ENCODE measurements around the gene FDXR. TPM values are rescaled to one million over a fixed set of nuclear protein-coding genes. Genes with fewer than 3 reads are reported as not detected.

Gene FDXR
- total RNA-seq, 1 donor from 2014 or later, result 5.2 TPM

DNA sequence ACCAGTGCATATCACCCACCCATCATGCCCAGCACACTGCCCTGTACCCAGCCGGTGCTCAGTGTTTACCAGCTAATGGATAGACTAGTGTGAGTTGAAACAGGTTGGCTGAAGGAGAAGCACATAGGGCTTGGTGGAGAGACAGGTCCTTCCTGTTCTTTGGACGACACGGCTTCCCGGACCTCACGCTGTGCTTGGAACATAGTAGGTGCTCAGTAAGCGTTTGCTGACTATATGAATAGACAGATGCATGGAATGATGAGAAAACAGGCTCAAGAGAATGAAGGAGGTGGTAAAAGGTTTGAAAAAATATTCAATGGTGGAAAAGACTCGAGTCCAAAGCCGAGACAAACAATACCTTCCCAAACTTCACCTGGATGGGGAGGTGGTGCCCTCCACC lies 27.4 kb upstream of the FDXR start:
- no peak for DNase-seq (ENCODE audit: low spot score)

DNA sequence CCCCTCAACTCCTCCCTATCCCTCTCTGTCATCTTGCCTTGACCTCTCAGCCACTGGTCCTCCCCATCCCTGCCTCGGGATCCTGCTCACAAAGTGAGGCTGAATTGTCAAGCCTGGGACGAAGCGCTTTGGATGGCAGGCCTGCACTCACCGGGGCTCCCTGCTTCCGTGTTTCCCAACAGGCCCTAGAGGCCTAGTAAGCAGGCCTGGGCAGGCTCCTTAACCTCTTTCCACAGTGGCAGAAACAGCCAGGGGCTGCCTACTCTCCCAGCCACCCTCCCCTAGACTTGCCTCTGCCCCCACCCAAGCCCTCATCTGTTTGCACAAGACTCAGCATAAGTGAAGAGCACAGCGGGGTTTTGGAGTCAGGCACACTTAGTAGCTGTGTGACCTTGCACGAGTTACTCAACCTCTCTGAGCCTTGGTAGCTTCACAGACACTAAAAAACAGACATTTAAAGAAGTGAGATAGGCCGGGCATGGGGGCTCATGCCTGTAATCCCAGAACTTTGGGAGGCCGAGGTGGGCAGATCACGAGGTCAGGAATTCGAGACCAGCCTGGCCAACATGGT lies 25.7 kb upstream of the FDXR start:
- DNase-seq (ENCODE audit: low spot score), result no peak

DNA sequence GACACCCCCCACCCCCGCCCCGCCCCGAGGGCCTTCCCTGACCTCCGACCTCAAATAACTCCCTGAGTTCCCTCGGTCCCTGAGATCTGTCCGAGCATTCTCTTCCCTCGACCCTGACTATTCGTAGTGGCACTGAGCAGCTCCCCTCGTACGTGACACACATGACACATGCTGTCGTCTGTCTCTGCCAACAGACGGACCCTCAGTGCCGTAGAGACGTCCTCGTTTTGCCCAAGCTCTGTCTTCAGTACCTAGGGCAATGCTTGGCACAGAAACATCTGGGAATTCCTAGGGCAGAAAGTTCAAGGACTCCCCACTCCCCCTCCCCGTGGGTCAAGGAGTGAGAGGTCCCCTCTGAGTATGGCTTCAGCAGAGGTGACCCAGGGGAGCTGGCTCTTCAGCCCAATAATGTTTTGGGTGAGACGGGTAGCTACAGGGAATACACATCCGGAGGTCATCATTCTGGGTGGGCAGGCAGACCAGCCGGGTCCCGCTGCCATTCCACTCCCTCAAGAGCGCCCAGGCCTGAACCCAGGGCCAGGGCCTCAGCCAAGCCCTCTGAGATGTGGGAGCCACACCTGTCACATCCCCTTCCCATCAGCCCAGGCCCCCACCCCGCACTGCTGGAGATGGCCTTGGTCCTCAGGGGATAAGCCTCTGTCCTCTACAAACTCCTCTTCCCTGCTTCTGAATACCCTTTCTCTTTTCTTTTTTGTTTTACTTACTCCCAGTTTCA lies 21.3 kb upstream of the FDXR start:
- DNase-seq (ENCODE audit: low spot score), result no peak

DNA sequence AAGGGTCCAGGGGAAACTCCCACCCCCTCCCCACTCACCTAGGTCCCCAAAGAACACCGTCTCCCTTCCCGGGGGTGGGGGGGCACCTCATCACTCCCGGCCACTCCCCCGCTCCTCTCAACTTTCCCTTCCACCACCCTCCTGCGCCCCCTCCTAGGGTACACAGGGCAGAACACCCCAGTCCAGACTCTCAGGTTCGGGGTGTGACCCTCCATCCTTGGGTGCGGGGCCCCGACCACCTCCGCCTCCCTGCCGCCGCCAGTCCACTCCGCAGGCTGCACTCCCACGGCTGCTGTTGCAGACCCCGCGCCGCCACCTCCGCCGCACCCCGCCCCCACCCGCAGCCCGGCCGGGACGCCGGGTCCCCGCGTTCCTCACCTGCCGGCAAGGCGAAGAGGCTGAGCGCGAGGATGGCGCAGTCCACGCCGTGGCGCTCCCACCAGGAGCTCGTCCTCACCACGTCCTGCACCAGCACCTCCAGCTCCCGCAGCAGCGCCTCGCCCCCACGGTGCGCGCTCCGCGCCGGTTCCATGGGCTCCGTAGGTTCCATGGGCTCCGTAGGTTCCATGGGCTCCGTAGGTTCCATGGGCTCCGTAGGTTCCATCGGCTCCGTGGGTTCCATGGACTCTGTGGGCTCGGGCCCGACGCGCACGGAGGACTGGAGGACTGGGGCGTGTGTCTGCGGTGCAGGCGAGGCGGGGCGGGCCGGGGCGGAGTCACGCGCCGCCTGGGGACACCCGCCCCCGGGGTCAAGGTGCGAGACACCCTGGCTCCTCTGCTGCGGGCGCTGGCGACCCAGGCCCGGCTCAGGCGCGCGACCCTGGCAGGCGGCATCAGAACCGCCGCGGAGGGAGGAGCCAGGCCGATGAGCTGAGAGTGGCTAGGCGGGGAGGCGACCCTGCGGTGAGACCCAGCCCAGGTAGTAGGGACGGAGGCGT lies 20.4 kb upstream of the FDXR start, which contains the start of gene FADS6:
FADS6 (minus strand) TSS at position 660 of the 938 bp plus-strand sequence; CDS start at position 622, 38 bp downstream.
- no peak for DNase-seq (ENCODE audit: low spot score)

DNA sequence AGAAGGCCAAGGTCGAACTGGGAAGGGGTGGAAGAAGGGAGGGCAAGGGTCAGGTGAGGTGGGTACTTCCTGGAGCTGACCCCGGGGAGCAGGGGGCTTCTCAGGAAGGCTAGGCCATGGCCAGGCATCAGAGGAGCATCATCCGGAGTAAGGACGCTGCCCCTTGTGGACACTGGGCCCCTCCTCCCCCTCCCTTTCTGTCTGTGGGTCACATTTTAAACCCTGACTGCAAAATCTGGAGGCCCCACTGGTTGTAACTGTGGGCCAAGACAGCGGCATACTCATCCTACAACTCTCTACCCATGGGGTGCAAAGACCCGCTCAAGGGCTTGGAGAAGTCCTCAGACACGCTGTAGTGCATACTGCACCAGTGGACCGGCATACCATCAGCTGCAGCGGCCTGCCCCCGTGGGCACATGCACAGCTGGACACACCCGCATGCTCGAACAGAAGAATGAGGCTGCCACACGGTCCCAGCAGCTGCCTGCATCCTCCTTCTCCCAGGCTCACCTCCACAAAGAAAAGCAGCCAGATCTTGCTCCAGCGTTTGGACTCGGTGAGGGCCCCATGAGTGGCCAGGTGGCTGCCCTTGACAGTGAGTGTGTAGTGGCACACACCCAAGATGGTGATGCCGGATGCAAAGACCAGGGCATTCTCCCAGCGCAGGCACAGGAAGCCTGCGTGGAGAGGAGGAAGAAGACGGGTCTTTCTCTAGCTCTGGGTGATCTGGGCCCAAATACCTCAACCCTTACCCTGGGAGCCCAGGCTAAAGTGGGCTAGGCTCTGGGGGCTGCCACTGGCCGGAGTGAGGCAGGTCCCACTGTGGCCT lies 19.4 kb upstream of the FDXR start:
- DNase-seq (ENCODE audit: low spot score), result no peak

DNA sequence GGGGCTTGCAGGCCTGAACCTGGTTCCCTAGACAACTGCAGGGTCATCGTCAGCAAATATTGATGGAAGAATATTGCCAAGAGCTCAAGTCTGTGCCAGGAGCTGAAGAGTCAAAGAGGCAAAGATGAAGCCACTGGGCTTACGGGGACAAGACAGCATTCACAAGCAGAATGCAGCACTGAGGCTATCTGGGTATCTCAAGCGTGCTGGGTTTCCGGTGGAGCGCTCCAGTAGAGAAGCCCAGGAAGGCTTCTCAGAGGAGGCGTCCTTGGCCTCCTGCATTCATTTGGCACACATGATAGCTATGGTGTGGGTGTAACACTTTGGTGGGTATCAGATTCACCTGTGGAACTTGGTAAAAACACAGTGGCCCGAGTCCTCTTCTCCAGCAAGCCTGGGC lies 17.8 kb upstream of the FDXR start:
- DNase-seq (ENCODE audit: low spot score), result no peak

DNA sequence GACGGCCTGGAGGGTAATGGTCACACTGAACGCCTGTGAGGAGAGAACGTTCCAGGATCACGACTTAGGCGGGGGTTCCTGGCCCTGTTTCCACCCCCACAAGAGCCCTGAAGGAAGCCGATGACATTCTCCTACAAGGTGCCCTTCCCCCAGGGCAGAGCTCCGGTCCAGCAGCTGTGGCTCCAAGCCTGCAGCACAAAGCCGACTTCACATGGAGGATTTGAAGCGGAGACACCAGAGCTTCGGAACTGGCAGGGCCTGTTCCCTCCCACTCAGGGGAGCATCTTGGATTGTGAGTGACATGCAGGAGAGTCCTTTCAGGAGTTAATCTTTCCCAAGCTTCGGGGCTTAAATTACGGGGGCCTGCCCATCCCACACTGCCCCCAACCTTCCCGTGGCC lies 15.7 kb upstream of the FDXR start:
- DNase-seq (ENCODE audit: low spot score), result no peak

DNA sequence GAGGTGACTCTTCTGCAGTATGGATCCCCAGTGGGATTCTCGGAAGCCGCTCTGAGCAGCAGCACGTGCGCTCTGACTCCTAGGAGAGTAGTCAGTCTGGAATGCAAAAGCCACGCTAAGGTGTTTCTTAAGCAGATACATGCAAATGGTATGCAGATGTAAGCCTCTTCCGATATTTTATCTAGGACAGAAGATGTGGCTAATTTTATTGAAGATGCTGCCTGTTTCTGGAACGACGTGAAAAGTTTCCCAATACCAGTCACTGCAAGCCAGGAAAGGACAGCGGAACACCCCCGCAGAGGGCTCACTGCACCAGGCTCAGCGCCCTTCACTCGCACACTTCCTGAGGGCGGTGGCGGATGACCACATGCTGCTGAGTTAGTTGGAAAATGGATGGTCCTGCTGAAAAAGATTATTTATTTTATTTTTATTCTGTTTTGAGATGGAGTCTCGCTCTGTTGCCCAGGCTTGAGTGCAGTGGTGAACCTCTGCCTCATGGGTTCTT lies 10.5 kb upstream of the FDXR start:
- DNase-seq (ENCODE audit: low spot score), result no peak

DNA sequence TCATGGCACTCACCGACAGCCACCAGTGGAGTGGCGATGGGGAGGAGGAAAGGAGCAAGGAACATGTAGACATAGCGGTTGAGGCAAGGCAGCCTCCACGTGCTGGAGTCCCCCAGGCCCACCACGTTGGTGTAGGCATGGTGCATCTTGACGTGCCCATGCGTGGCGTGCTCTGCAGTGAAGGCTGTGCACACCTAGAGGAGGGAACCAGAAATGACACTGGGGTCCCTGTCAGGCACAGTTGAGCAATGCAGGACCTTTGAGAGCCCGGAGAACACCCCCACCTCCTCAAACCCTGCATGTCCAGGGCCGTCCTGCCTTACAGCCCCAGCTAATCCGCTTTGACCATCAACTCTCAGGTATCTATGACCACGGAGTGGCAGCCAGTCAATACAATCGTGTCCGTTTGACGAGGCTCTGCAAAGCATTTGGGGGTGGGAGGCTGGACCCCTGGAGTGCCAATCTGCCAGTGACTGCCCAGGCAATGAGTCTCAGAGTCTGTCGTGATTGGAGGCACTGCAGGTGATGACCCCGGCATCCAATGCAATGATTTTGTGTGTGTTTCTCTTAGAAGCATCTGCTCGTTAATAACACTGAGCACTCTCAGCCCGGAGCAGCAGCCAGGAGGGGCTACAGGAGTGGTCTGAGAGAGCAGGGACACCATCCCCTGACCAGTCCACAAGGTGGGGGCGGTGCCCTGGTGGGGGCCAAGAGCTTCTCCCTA lies 9.9 kb upstream of the FDXR start:
- no peak for DNase-seq (ENCODE audit: low spot score)

DNA sequence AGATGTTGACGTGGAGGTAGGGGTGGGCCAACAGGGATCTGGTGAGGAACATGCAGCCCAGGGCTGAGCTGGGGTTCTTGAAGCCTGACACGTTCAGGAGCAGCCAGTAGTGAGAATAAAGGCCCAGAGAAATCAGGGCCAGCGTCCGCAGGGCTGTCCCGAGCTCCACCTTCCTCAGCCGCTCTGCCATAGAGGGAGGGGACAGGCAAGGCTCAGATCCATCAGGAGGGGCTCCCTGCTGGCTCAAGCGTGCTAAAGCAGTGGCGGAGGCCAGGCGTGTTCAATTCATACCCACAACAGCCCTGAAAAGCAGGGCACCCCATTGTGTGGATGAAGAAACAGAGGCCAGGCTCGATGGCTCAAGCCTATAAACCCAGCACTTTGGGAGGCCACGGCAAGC lies 8.3 kb upstream of the FDXR start:
- no peak for DNase-seq (ENCODE audit: low spot score)

DNA sequence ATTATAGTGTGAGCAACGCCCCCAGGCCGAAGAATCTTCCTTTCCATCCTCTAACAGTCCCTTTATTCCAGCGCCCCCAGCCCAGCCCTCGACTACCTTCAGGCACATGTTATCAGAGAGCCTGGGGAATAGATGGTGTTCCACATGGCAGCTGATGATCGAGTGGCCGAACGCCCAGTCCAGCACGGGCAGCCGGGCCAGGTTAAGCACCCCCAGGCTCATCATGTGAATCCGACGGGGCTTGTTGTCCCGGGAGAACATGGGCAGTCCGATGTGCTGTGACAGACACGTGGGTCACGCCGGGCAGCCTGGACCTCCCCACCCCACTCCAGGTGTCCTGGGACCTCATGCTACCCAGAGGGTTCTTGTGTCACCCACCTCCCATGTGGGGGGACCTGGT lies 6.5 kb upstream of the FDXR start:
- no peak for DNase-seq (ENCODE audit: low spot score)

DNA sequence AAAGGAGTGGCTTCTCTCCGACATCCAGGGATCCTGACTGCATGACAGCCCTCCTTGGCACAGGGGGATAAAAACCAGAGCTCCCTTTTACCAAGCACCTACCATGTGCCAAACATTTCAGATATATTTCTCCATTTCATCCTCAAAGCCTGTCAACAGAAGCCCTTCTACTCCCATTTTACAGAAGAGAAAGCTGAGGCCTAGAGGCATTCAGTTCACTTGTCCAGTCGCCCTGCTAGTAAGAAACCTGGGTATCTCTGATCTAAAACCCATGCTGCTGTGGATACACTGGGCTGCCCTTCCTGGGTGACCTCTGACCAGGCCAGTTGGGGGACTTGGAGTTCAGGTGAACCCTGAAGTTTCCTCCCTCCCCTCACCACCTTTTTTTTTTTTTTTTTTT lies 5.9 kb upstream of the FDXR start:
- DNase-seq (ENCODE audit: low spot score), result no peak

DNA sequence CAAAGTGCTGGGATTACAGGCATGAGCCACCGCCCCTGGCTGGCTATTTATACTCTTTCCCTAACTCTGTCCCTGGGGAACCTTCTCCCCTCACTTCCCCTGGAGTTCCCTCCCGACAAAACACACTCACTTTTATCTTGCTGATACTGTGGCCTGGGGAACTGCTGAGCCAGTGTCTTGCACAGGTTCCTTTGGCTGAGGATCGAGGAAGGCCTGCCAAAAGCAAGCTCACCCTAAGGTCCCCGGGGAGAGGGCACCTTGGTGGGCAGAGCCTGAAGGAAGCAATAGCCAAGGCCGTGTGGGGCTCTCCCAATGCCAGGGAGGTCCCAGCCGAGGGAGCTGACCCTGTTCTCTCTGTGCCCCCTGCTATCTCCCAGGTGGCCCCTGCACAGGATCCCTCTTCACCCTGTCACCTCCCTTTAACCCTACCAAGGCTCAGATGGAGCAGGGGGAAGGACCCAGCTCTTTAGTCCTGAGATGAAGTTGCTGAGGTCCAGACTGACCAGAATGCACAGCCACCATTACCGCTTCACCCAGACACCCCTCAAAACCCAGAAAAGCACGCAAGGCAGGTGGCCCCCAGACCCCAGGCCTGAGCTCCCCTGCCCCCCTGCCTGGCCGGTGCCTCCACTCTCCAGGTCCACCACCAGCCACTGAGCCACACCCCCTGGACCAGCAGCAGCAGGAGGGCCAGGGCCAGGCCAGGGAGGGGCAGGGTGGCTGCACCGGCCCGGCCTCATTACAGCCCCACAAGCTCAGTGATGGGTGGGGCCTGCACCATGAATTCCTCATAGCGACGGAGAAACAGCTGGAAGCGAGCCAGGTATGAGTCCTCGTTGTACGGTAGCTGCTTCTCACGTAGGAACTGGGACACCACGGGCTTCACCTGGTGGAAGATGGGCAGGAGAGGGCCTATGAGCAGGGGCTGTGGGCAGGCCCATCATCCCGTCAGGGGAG lies 5.1 kb upstream of the FDXR start:
- no peak for DNase-seq (ENCODE audit: low spot score)

DNA sequence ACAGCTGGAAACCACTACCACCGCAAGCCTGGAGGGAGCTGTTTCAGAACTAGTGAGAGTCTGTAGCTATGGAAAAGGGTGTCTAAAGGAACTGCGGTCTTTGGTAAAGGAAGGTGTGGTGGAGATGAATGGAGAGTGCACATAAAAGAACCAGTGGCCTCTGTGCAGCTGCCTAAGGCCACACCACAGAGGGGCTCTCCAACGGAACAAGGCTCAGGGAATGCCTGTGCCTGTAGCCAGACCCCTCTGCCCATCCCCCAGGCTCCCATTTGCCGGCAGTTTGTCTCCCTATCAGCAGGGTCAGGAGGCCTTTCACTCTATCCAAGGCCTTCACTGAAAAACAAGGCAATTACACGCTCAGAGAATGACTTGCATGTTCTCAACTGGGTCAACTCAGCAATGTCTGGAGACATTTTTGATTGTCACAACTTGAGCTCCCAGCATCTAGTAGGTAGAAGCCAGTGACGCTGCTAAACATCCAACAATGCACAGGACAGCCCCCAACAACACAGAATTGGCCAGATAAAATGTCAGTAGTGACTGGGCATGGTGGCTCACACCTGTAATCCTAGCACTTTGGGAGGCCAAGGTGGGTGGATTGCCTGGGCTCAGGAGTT lies 3.3 kb upstream of the FDXR start:
- DNase-seq (ENCODE audit: low spot score), result no peak

DNA sequence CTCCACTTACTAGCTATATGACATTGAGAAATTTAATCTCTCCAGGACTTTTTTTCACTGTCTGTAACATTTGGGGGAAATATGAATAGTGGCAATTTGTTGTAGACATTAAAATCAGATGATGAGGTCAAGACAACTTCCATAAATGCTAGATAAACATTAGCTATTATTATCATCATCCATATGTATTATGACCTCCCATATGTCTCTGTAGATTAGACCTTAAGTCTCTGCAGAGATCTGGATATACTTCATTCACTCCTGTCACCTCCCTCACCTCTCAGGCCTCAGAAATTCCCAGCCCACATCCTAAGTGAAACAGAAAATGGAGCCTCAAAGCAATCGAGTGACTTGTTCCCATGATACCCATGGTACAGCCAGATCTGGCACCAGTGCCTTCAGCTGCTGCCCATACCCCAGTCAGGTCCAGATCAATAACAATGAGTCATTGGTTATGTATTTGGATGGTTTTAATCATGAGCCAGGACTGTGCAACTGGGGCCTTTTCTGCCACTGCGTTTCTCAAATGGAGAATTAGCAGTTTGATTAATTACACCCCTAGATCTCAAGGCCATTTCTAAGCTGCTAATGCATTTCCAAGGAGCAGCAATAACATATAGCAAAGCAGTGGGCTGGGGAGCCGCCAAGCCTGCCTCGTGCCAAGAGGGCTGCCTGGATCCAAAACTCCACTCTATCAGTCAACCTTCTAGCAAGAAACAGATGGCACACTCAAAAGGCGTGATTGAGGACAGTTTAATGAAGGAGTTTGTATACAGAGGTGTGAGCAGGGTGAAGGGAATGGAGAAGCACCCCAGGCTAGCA lies 2.6 kb upstream of the FDXR start:
- DNase-seq (ENCODE audit: low spot score), result no peak

DNA sequence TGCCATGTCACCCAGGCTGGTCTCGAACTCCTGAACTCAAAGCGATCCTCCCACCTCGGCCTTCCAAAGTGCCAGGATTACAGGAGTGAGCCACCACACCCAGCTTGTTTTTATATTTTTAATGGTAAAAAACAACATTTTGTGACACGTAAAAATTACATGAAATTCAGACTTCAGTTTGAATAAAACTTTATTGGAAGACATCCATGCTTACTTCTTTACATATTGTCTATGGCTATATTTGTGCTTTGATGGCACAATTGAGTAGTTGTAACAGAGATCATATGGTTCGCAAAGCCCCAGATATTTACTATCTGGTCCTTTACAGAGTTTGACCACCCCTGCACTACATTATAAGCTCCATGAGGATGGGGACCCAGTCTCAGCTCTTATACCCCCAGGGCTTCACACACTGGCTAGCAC lies 1.8 kb upstream of the FDXR start:
- DNase-seq (ENCODE audit: low spot score), result no peak

DNA sequence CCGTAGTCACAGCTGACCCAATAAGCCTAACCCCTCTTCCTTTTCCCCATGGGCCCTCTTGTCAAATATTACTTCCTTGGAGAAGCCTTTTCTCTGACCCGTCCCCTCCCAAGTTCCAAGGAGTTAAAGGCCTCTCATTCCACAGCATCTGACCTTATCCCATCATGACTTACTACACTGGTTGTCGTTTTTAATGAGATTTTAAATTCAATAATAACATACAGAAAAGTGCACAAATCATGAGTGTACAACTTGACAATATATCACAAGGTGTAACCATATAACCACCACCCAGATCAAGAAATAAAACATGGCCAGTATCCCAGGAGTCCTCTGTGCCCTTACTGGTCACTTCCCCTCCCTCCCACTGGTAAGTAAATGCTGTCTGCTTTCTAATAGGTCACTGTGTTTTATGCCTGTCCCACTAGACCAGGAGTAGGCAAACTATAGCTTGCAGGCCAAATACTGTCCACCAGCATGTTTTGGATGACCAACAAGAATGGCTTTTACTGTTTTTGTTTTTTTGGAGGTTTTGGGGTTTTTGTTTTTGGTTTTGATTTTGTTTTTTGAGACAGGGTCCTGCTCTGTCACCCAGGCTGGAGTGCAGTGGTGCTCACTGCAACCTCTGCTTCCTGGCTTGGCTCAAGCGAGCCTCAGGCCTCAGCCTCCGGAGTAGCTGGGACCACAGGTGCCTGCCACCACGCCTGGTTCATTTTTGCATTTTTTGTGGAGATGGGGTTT lies 1.2 kb upstream of the FDXR start:
- DNase-seq (ENCODE audit: low spot score), result no peak

Data from mesenteric fat pad (tissue), 1 donor.